Keratinocyte (primary cell): ENCODE data around the gene HGFAC. TPM values are rescaled to one million over a fixed set of nuclear protein-coding genes. Genes with fewer than 3 reads are reported as not detected.

Experiments
- DNase-seq: peaks from one replicate; pipeline ENCODE4 v3.0.0-alpha.2; 2011; ENCODE audit warnings: low read depth, missing footprints, low spot score
- FAIRE-seq: peaks from 2 replicates; lab custom pipeline; 2011; peaks lifted over from hg19 to GRCh38; lab: Jason Lieb, UNC
- H2AFZ ChIP-seq: 2 replicates; pipeline ENCODE4 v1.6.0; 2012; ENCODE audit warnings: low read length, control low read depth, inconsistent platforms; ENCODE audit not compliant: control insufficient read depth
- H3K27ac ChIP-seq: 2 replicates; pipeline ENCODE4 v1.5.1; 2011; ENCODE audit warnings: low read length; ENCODE audit not compliant: control insufficient read depth, insufficient read depth
- H3K27me3 ChIP-seq: 3 replicates; pipeline ENCODE4 v1.6.0; 2011; ENCODE audit warnings: low read length; ENCODE audit not compliant: control insufficient read depth, insufficient read depth; ENCODE audit errors: extremely low read depth
- H3K36me3 ChIP-seq, 2 experiments: 2 replicates in 1 of 2; 3 replicates in 1 of 2; pipeline ENCODE4 v1.5.1; 2011; ENCODE audit warnings: low read length in 2 of 2, mild to moderate bottlenecking in 1 of 2; ENCODE audit not compliant: control insufficient read depth in 2 of 2, insufficient read depth in 2 of 2; ENCODE audit errors: extremely low read depth in 1 of 2
- H3K4me1 ChIP-seq: 3 replicates; pipeline ENCODE4 v1.5.1; 2011; ENCODE audit warnings: low read length; ENCODE audit not compliant: control insufficient read depth, insufficient read depth; ENCODE audit errors: extremely low read depth
- H3K4me2 ChIP-seq: 3 replicates; pipeline ENCODE4 v1.6.0; 2011; ENCODE audit warnings: low read depth, low read length; ENCODE audit not compliant: control insufficient read depth, insufficient read depth; ENCODE audit errors: extremely low read depth
- H3K4me3 ChIP-seq, 3 experiments: fragments of 200-600 bp in 1 of 3; sonication (generic) in 1 of 3; 2 replicates in 2 of 3; 3 replicates in 1 of 3; pipeline ENCODE4 v1.5.1; 2011 to 2016; ENCODE audit warnings: low read length in 3 of 3, mild to moderate bottlenecking in 3 of 3, control low read depth in 2 of 3, inconsistent platforms in 1 of 3, low read depth in 1 of 3, mixed read lengths in 1 of 3, mixed run types in 1 of 3, moderate library complexity in 1 of 3; ENCODE audit not compliant: control insufficient read depth in 2 of 3, insufficient read depth in 2 of 3; ENCODE audit errors: extremely low read depth in 1 of 3
- H3K79me2 ChIP-seq: 2 replicates; pipeline ENCODE4 v1.6.0; 2012; ENCODE audit warnings: low read length; ENCODE audit not compliant: control insufficient read depth, insufficient read depth
- H3K9ac ChIP-seq: 3 replicates; pipeline ENCODE4 v1.6.0; 2011; ENCODE audit warnings: low read length; ENCODE audit not compliant: control insufficient read depth, insufficient read depth; ENCODE audit errors: extremely low read depth
- H3K9me1 ChIP-seq: 3 replicates; pipeline ENCODE4 v1.6.0; 2011; ENCODE audit warnings: low read length; ENCODE audit not compliant: control insufficient read depth, insufficient read depth; ENCODE audit errors: extremely low read depth
- H3K9me3 ChIP-seq: 2 replicates; pipeline ENCODE4 v1.5.1; 2012; ENCODE audit warnings: low read depth, low read length; ENCODE audit not compliant: control insufficient read depth
- H4K20me1 ChIP-seq: 3 replicates; pipeline ENCODE4 v1.6.0; 2011; ENCODE audit warnings: low read length; ENCODE audit not compliant: control insufficient read depth, insufficient read depth; ENCODE audit errors: extremely low read depth
- EZH2 ChIP-seq: IDR thresholded peaks from one replicate; pipeline ENCODE4 v1.6.1; 2012; ENCODE audit warnings: inconsistent platforms, mild to moderate bottlenecking, low read length, moderate library complexity
- dilution Hi-C: fragments of 300-500 bp; cut with MboI; formaldehyde crosslinking; loops from one replicate; pipeline ENCODE4 v1.7.0; 2020; ENCODE audit warnings: low sequenced_read_pairs; ENCODE audit not compliant: extremely low pct_ligation_motif_present
- polyA plus RNA-seq, 5 experiments: library from polyadenylated mRNA; depleted of rRNA in 3 of 5; stranded (reverse) in 3 of 5; stranded (forward) in 1 of 5; unstranded in 1 of 5; fragments of >200 nt; gene quantifications; 1 replicate in 1 of 5; 2 replicates in 3 of 5; 3 replicates in 1 of 5; pipeline versions ENCODE4 v1.2.1 to v1.2.3, GENCODE V29; 2011 to 2012; ENCODE audit warnings: missing spikeins in 2 of 5, low read depth in 1 of 5, low replicate concordance in 1 of 5
- TF ChIP-seq, protein P1 (sequence below), 3 experiments: IDR thresholded peaks in 1 of 3; conservative IDR thresholded peaks in 1 of 3; optimal IDR thresholded peaks in 1 of 3; 2 replicates in 2 of 3; 3 replicates in 1 of 3; pipeline versions ENCODE3 to v1.5.1; 2011; ENCODE audit warnings: low read length in 3 of 3, mild to moderate bottlenecking in 3 of 3, moderate library complexity in 2 of 3, control low read depth in 1 of 3, inconsistent platforms in 1 of 3; ENCODE audit not compliant: insufficient read depth in 2 of 3; ENCODE audit errors: extremely low read depth in 1 of 3

HGFAC gene
- polyA plus RNA-seq, 1 donor (not counting 4 experiments of a cell fraction or from before 2014, with no cell fraction given): not detected

DNA sequence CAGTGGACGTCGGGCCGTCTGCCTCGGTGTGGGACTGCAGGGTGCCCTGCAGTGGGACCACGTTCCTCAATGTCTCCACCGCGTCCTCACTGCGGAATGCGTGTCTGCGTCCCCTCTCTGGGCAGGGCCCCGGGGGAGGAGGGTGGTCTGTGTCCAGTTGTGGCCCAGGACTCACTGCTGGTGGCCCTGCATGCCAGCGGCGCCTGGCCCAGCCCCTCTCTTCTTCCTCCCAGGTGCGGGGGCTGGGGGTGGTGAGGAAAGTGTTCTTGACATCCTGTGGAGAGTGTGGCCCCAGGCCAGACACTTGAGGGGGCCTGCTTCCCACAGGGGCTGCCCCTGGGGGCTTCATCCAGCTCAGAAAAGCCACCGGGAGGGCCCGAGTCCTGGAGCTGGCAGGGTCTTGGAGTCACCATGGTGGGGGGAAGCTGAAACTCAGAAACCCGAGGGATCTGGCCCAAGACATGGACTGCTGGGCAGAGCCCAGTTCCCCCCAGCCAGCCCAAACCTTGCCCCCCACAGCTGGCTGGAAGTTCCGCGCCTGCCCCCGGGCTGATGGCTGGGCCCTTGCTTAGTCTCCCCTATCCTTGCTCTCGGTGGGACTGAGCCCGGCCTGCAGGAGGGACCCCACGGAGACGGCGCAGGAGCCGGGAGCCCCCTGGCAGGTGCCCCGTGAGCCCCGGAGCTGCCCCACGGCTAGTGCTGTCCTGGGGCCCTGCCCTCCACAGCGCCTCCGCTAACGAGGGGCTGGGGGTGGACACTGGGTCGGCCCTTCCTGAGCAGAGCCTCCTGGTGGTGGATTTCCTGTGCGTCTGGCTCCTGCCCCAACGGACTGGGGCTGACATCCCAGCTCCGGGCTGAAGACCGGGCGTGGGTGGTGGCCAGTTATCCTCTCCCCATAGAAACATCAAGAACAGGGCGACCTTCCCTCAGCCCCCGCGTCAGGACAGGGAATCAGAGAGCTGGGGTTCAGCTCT, 24.2 kb downstream of the HGFAC start:
- Histone ChIP-seq H3K79me2 (no peaks in the 10 kb centered on the region), H3K9me3 (no peaks in the 10 kb centered on the region), H3K9me1 (no peaks in the 10 kb centered on the region), H4K20me1 (no peaks in the 10 kb centered on the region), H3K36me3 (no peaks in the 10 kb centered on the region), H3K9ac (no peak overlapping the region), H3K4me2 (no peak overlapping the region), H2AFZ (no peak overlapping the region), H3K27me3 (peaks cover 74% of the 10 kb centered on the region), H3K4me3 (no peak overlapping the region), H3K27ac (no peak overlapping the region), H3K4me1 (peaks cover 21% of the 10 kb centered on the region)
- dilution Hi-C loops: no loop called here
- DNase-seq (no peak), FAIRE-seq (no peak)
- TF ChIP-seq, protein P1, sequence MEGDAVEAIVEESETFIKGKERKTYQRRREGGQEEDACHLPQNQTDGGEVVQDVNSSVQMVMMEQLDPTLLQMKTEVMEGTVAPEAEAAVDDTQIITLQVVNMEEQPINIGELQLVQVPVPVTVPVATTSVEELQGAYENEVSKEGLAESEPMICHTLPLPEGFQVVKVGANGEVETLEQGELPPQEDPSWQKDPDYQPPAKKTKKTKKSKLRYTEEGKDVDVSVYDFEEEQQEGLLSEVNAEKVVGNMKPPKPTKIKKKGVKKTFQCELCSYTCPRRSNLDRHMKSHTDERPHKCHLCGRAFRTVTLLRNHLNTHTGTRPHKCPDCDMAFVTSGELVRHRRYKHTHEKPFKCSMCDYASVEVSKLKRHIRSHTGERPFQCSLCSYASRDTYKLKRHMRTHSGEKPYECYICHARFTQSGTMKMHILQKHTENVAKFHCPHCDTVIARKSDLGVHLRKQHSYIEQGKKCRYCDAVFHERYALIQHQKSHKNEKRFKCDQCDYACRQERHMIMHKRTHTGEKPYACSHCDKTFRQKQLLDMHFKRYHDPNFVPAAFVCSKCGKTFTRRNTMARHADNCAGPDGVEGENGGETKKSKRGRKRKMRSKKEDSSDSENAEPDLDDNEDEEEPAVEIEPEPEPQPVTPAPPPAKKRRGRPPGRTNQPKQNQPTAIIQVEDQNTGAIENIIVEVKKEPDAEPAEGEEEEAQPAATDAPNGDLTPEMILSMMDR (optimal IDR thresholded peaks at IDR 0.05 in 1 of 3, IDR thresholded peaks at IDR 0.05 in 1 of 3, conservative IDR thresholded peaks at IDR 0.05 in 1 of 3; ENCODE audit: extremely low read depth in 1 of 3, insufficient read depth in 2 of 3, low read length in 3 of 3): no peak
- TF ChIP-seq EZH2: no peak

DNA sequence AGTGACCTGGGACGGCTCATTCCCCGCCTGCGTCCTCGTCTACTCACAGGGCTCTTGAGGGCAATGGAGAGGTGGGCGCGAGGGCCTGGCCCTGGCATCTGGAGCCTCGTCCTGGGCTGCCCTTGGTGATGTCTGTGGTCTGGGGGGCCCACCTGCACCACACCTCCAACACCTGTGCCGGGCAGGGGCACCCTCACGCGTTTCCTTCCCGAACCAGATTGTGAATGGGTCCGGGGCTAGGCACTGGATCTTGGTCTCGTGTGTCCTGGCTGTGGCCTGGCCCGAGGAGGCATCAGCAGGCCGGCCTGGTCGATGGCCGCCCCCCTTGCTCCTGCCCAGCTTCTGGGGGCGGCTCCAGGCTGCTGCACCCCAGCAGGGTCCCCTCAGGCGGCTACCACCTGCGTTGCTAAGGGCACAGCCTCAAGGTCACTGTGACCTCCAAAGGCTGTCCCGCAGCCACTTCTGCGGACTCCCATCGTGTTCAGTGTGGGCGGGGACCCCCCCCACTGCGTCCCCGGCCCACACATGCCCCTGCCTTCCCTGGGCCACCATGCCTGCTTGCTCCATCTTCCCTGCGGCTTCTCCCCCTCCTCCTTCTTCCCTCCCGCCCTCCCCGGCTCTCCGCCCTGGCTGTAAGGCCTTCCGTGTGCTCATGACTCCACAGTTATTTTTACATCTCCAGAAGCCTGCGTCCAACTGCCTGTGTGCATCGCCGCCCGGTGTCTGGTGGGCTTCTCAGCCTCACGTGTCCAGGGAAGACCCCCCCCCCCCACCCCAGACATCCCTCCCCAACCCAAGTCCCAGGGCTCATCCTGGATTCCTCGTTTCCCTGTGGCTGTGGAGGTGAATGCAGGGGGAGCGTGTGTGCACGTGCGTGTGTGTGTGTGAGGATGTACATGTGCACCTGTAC, 25.2 kb downstream of the HGFAC start:
- FAIRE-seq (no peak), DNase-seq (no peak)
- Histone ChIP-seq H3K4me2 (no peak overlapping the region), H3K79me2 (no peaks in the 10 kb centered on the region), H3K9ac (no peak overlapping the region), H4K20me1 (no peaks in the 10 kb centered on the region), H3K4me1 (peaks cover 11% of the 10 kb centered on the region), H3K4me3 (no peak overlapping the region), H2AFZ (no peak overlapping the region), H3K36me3 (no peaks in the 10 kb centered on the region), H3K9me3 (no peaks in the 10 kb centered on the region), H3K27me3 (peaks cover 75% of the 10 kb centered on the region), H3K27ac (no peak overlapping the region), H3K9me1 (no peaks in the 10 kb centered on the region)
- TF ChIP-seq, protein P1 (optimal IDR thresholded peaks at IDR 0.05 in 1 of 3, IDR thresholded peaks at IDR 0.05 in 1 of 3, conservative IDR thresholded peaks at IDR 0.05 in 1 of 3; ENCODE audit: extremely low read depth in 1 of 3, insufficient read depth in 2 of 3, low read length in 3 of 3): no peak
- no peak for TF ChIP-seq EZH2
- dilution Hi-C loops: no loop called here
